Endothelial cell of umbilical vein (primary cell): ENCODE data around the gene EPB41L4B.

Source experiments
- EZH2 ChIP-seq: IDR thresholded peaks from 2 replicates; pipeline ENCODE4 v1.6.1; 2012; ENCODE audit warnings: borderline replicate concordance, low read depth, mild to moderate bottlenecking, moderate library complexity, low read length, inconsistent platforms; ENCODE audit not compliant: severe bottlenecking
- FOS ChIP-seq: IDR thresholded peaks from 2 replicates; pipeline ENCODE4 v1.6.1; 2011; ENCODE audit warnings: mild to moderate bottlenecking, low read length, moderate library complexity, borderline replicate concordance; ENCODE audit not compliant: insufficient read depth
- GATA2 ChIP-seq: IDR thresholded peaks from 2 replicates; pipeline ENCODE4 v1.7.0; 2011; ENCODE audit warnings: low read depth, mild to moderate bottlenecking, moderate library complexity, mixed read lengths, low read length; ENCODE audit not compliant: insufficient read length, insufficient read depth
- JUN ChIP-seq: IDR thresholded peaks from 2 replicates; pipeline ENCODE4 v1.6.1; 2011; ENCODE audit warnings: borderline replicate concordance, low read depth; ENCODE audit not compliant: insufficient read length, insufficient read depth
- MYC ChIP-seq: IDR thresholded peaks from one replicate; pipeline ENCODE4 v1.6.1; 2011; ENCODE audit warnings: mild to moderate bottlenecking, low read depth, low read length
- POLR2A ChIP-seq: IDR thresholded peaks from 2 replicates; pipeline ENCODE4 v1.6.1; 2012; ENCODE audit warnings: low read depth, mild to moderate bottlenecking, control low read depth, low read length
- POLR2AphosphoS5 ChIP-seq: IDR thresholded peaks from 2 replicates; pipeline ENCODE4 v1.6.1; 2012; ENCODE audit warnings: low read depth, mild to moderate bottlenecking, control low read depth, low read length, moderate library complexity; ENCODE audit not compliant: insufficient read depth
- TF ChIP-seq, protein P1 (sequence below), 2 donors: IDR thresholded peaks; 1 replicate in 1 of 2; 2 replicates in 1 of 2; pipeline ENCODE4 v1.5.1; 2011; ENCODE audit warnings: low read length in 2 of 2, mild to moderate bottlenecking in 2 of 2, moderate library complexity in 2 of 2, control low read depth in 1 of 2, inconsistent platforms in 1 of 2, low read depth in 1 of 2; ENCODE audit not compliant: insufficient read depth in 1 of 2; ENCODE audit errors: extremely low read depth in 1 of 2
- TF ChIP-seq, protein P2 (sequence below): IDR thresholded peaks from 2 replicates; pipeline ENCODE4 v1.6.1; 2011; ENCODE audit not compliant: insufficient read depth, insufficient read length

DNA sequence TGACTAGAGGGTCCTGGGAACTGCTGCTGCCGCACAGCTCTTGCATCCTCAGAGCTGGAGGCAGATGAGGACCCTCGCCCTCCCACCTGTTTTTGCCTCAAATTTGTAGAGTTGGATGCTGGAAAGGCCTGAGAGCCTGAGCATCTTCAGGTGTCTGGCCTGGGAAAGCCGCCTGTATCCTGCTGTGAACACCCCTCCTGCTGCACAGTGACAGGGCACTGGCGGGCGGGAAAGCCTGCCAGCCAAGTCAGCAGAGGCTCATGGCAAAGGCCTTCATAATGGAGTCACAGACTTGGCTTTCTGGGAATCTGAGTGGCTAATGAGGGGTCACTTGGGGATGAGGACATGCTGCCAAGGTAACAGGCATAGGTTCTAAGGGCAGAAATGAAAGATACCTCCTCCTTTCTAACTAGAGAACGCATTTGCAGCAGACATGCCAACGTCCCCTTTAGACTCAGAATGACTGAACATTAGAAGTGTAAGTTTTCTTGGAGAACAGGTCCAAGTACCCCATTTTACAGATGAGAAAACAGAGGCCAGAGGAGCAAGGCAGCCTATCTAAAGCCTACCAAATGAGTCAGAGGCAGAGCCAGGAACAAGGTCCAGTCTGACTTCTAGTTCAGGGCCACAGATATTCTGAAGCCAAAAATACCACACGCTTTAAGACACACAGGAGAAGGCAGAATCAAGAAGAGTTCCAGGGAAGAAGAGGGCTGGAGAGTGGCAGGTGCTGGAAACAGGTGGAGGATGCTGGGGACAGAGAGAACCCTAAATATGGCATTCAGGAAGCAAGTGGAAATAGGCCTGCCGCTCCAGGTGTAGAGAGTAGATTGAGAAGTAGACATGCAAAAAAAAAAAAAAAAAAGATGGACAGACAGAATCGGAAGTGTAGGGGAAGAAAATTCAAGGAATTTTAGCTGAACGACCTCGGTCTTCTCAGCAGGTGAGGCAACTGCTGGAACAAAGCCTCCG, 44.1 kb downstream of the EPB41L4B start:
- TF ChIP-seq, protein P1, sequence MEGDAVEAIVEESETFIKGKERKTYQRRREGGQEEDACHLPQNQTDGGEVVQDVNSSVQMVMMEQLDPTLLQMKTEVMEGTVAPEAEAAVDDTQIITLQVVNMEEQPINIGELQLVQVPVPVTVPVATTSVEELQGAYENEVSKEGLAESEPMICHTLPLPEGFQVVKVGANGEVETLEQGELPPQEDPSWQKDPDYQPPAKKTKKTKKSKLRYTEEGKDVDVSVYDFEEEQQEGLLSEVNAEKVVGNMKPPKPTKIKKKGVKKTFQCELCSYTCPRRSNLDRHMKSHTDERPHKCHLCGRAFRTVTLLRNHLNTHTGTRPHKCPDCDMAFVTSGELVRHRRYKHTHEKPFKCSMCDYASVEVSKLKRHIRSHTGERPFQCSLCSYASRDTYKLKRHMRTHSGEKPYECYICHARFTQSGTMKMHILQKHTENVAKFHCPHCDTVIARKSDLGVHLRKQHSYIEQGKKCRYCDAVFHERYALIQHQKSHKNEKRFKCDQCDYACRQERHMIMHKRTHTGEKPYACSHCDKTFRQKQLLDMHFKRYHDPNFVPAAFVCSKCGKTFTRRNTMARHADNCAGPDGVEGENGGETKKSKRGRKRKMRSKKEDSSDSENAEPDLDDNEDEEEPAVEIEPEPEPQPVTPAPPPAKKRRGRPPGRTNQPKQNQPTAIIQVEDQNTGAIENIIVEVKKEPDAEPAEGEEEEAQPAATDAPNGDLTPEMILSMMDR (IDR thresholded peaks at IDR 0.05; ENCODE audit: extremely low read depth in 1 of 2, insufficient read depth in 1 of 2, low read depth in 1 of 2, low read length in 2 of 2) = no peak
- TF ChIP-seq EZH2 = no peak
- no peak for TF ChIP-seq POLR2A
- TF ChIP-seq, protein P2, sequence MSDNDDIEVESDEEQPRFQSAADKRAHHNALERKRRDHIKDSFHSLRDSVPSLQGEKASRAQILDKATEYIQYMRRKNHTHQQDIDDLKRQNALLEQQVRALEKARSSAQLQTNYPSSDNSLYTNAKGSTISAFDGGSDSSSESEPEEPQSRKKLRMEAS = no peak
- TF ChIP-seq POLR2AphosphoS5 = no peak
- no peak for TF ChIP-seq MYC
- no peak for TF ChIP-seq JUN
- no peak for TF ChIP-seq FOS
- TF ChIP-seq GATA2 = no peak
